ENCODE data around the gene PYGO2.

GRCh38 chr1:154994591-154994990, 33.0 kb upstream of the PYGO2 start:
- TF ChIP-seq, protein P1, sequence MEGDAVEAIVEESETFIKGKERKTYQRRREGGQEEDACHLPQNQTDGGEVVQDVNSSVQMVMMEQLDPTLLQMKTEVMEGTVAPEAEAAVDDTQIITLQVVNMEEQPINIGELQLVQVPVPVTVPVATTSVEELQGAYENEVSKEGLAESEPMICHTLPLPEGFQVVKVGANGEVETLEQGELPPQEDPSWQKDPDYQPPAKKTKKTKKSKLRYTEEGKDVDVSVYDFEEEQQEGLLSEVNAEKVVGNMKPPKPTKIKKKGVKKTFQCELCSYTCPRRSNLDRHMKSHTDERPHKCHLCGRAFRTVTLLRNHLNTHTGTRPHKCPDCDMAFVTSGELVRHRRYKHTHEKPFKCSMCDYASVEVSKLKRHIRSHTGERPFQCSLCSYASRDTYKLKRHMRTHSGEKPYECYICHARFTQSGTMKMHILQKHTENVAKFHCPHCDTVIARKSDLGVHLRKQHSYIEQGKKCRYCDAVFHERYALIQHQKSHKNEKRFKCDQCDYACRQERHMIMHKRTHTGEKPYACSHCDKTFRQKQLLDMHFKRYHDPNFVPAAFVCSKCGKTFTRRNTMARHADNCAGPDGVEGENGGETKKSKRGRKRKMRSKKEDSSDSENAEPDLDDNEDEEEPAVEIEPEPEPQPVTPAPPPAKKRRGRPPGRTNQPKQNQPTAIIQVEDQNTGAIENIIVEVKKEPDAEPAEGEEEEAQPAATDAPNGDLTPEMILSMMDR (IDR thresholded peaks at IDR 0.05): no peak
- TF ChIP-seq ZNF138 (CRISPR knock-in tag; conservative IDR thresholded peaks at IDR 0.05): no peak
- no peak for TF ChIP-seq TEAD4 (CRISPR knock-in tag; IDR thresholded peaks at IDR 0.05)
- TF ChIP-seq TEAD1 (CRISPR knock-in tag; IDR thresholded peaks at IDR 0.05): no peak
- TF ChIP-seq CREB1 (CRISPR knock-in tag; IDR thresholded peaks at IDR 0.05): no peak
- no peak for TF ChIP-seq OVOL2 (CRISPR knock-in tag; IDR thresholded peaks at IDR 0.05; ENCODE audit: borderline replicate concordance)
- TF ChIP-seq IRF2 (CRISPR knock-in tag; IDR thresholded peaks at IDR 0.05; ENCODE audit: borderline replicate concordance, low read depth): no peak
- no peak for TF ChIP-seq JUN (CRISPR knock-in tag; IDR thresholded peaks at IDR 0.05)

Measured in WTC11 (cell line).